Muscle of leg (tissue), 11 donors: ENCODE data around the gene RFTN1. TPM values are rescaled to one million over a fixed set of nuclear protein-coding genes. Genes with fewer than 3 reads are reported as not detected.

Source experiments
- DNase-seq: peaks from one replicate; pipeline ENCODE4 v3.0.0; 2013
- H3K27ac ChIP-seq: one replicate; pipeline ENCODE4 v1.5.1; 2013; ENCODE audit warnings: mild to moderate bottlenecking, low read length, control low read depth
- H3K27me3 ChIP-seq: one replicate; pipeline ENCODE4 v1.6.1; 2013; ENCODE audit warnings: low read length; ENCODE audit not compliant: control insufficient read depth, insufficient read depth
- H3K36me3 ChIP-seq: one replicate; pipeline ENCODE4 v1.6.1; 2013; ENCODE audit warnings: low read length; ENCODE audit not compliant: control insufficient read depth, insufficient read depth
- H3K4me1 ChIP-seq: one replicate; pipeline ENCODE4 v1.6.1; 2013; ENCODE audit warnings: low read length; ENCODE audit not compliant: control insufficient read depth, insufficient read depth
- H3K4me3 ChIP-seq: one replicate; pipeline ENCODE4 v1.5.1; 2013; ENCODE audit warnings: low read length, control low read depth
- H3K9me3 ChIP-seq: replicated peaks from 2 replicates; pipeline ENCODE4 v1.6.1; 2013; ENCODE audit warnings: low read depth, low read length; ENCODE audit not compliant: control insufficient read depth
- WGBS: methylation state at CpG from one replicate; pipeline ENCODE4 v1.1.5; 2013; ENCODE audit warnings: missing lambda C conversion rate; ENCODE audit not compliant: insufficient coverage; 5-methylcytosine and 5-hydroxymethylcytosine counted together
- polyA plus RNA-seq, 8 donors: library from polyadenylated mRNA; unstranded; fragments of 120-200 nt; gene quantifications; one replicate each; pipeline versions ENCODE4 v1.2.1 to v1.2.3, GENCODE V29; 2013; ENCODE audit warnings: inconsistent platforms in 1 of 8, low replicate concordance in 1 of 8; ENCODE audit not compliant: insufficient read length in 8 of 8, insufficient read depth in 1 of 8
- total RNA-seq: library from RNA; stranded (reverse); fragments of 120-200 nt; gene quantifications from one replicate; pipeline ENCODE4 v1.2.4, GENCODE V29; 2013

Gene RFTN1
- total and polyA plus RNA-seq, 9 donors = 15.0 to 19.2 (median 15.6) TPM

DNA sequence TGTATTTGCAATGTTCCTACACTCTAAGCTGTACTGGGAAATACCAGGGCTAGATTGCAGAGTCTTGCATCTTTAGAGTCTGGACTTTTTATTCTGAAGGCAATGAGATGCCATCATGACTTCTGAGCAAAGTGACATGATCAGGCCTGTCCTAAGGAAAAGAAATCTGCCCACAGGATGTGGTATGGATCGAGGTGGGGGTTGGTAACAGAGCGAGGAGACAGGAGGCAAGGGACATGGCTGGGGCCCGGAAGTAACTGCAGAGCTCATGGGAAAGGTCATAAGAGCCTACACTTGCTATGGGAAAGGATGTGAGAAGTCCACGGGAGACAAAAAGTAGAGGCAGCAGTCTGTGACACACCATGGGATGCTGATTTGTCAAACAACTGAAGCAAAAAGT lies 126.9 kb downstream of the RFTN1 start:
- WGBS = 82% methylated on average over 4 of the region's 4 CpGs
- Histone ChIP-seq H3K27ac (no peak overlapping the region), H3K9me3 (no peaks in the 10 kb centered on the region), H3K36me3 (no peaks in the 10 kb centered on the region), H3K4me3 (no peak overlapping the region), H3K4me1 (peaks cover 4% of the 10 kb centered on the region), H3K27me3 (no peaks in the 10 kb centered on the region)
- no peak for DNase-seq

DNA sequence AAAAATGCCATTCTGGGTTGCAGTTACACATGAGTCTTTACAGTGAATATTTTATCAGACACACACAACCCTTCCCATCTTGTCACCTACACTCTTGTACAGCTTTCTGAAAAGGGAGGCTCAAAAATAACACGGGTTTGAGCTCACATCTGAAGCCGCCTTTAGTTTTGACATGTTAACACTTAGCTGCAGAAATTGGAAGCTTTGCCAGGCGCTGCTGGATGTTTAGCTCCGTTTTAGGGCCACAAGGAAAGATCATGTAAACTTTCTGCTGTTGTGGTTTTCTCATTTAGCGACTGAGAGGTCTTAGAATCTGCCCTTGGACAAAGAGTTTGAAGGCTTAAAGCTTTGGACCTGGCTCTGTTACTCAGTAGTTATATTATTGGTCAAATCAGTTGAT lies 128.3 kb downstream of the RFTN1 start:
- DNase-seq = no peak
- no peaks in the 10 kb centered on the region for H3K9me3 ChIP-seq
- H3K4me1 ChIP-seq = peaks cover 4% of the 10 kb centered on the region
- no peak overlapping the region for H3K27ac ChIP-seq
- no peaks in the 10 kb centered on the region for H3K27me3 ChIP-seq
- WGBS = 51% methylated on average over 4 of the region's 5 CpGs
- no peak overlapping the region for H3K4me3 ChIP-seq
- no peaks in the 10 kb centered on the region for H3K36me3 ChIP-seq

DNA sequence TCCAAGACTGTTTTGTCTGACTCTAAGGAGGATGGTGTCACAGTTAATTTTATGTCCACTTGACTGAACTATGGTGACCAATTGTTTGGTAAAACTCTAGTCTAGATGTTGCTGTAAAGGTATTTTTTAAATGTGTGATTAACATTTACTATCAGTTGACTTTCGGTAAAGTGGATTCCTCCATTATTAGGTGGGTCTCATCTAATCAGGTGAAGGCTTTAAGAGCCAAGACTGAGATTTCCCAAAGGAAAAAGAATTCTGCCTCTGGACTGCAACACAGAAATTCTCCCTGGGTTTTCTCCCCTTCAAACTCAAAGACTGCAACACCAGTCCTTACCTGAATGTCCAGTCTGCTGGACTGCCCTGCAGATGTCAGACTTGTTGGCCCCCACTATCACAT lies 129.6 kb downstream of the RFTN1 start:
- no peaks in the 10 kb centered on the region for H3K27me3 ChIP-seq
- no peak overlapping the region for H3K4me3 ChIP-seq
- no peaks in the 10 kb centered on the region for H3K36me3 ChIP-seq
- no peak for DNase-seq
- H3K27ac ChIP-seq = no peak overlapping the region
- H3K4me1 ChIP-seq = peaks cover 2% of the 10 kb centered on the region
- whole genome bisulfite sequencing = no CpG with 5 or more reads among the region's 1 CpG
- no peaks in the 10 kb centered on the region for H3K9me3 ChIP-seq

DNA sequence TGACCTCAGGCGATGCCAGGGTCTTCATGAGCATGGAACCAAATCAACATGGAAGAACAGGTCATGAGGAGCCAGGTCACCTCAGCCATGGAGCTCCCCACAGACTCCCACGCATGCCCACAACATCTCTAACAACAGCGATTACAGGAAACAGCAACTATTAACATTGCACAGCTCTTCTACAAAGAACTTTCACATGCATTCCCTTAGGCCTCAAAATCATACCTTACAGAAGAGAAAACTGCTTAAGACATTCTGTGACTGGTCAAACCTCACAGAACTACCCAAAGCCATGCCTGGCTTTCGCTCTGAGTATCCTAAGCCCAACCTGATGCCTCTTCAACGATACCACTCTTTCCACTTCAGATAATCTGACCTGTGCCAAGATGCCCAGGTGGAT lies 130.7 kb downstream of the RFTN1 start:
- H3K27me3 ChIP-seq = no peaks in the 10 kb centered on the region
- no peak overlapping the region for H3K4me3 ChIP-seq
- peaks cover 4% of the 10 kb centered on the region for H3K4me1 ChIP-seq
- no peak for DNase-seq
- no peaks in the 10 kb centered on the region for H3K9me3 ChIP-seq
- 97% methylated on average over 5 of the region's 5 CpGs for WGBS
- H3K36me3 ChIP-seq = no peaks in the 10 kb centered on the region
- H3K27ac ChIP-seq = no peak overlapping the region

DNA sequence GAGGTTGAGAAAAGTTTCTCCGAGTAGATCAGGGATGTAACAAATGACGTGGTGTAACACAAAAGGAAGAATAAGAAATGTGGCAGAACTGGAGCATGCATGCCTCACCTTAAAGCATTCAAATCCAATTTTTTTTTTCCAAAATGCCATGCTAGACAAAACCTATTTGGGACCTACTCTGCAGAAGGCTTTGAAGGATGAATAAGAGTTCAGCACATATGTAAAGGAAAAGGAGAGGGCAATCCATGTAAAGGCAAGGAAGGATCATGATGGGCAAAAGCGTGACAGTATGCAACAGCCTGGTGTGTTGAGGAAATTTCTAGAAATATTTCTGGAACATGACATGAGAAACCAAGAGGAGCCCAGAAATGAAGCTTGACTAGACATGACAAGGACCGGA lies 132.1 kb downstream of the RFTN1 start:
- H3K27ac ChIP-seq = no peak overlapping the region
- H3K27me3 ChIP-seq = no peaks in the 10 kb centered on the region
- H3K4me1 ChIP-seq = peaks cover 4% of the 10 kb centered on the region
- WGBS = 94% methylated on average over 1 of the region's 4 CpGs
- no peak for DNase-seq
- H3K9me3 ChIP-seq = no peaks in the 10 kb centered on the region
- H3K36me3 ChIP-seq = no peaks in the 10 kb centered on the region
- no peak overlapping the region for H3K4me3 ChIP-seq

DNA sequence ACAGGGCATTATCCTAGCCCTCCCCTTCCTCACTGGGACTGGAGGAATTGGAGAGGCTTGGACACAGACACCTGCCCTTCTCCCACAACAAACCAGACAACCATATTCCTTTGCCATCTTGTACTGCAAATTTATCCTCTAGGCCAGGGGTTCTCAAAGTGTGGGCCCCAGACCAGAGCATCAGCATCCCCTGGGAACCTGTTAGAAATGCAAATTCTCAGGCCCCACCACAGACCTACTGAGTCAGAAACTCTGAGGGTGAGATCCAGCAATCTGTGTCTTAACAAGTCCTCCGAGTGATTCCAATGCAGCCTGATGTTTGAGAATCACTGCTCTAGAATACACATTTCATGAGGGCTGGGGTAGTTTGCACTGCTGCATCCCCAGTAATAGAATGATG lies 133.1 kb downstream of the RFTN1 start:
- H3K27me3 ChIP-seq = no peaks in the 10 kb centered on the region
- peaks cover 2% of the 10 kb centered on the region for H3K36me3 ChIP-seq
- H3K9me3 ChIP-seq = no peaks in the 10 kb centered on the region
- DNase-seq = no peak
- no peak overlapping the region for H3K27ac ChIP-seq
- WGBS = no CpG with 5 or more reads among the region's 1 CpG
- no peak overlapping the region for H3K4me3 ChIP-seq
- H3K4me1 ChIP-seq = peaks cover 4% of the 10 kb centered on the region

DNA sequence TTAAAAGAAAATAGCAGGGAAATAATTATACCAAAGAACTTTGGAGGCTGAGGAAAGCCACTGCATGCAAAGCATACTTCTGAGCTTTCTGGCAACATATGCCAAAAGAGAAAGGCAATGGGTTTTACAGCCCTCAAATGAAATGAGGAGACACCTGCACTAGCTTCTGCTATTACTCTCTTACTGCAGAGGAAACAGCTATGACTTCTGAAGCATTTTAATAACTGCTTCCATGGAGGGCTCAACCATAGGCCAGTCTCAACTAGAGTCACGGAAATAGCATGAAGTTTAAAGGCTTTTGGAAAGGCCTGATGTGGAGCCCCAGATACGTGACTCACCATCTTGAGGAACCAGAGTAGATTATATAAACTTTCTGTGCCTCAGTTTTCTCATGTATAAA lies 133.7 kb downstream of the RFTN1 start:
- no peak overlapping the region for H3K27ac ChIP-seq
- WGBS = no CpG with 5 or more reads among the region's 2 CpGs
- no peaks in the 10 kb centered on the region for H3K27me3 ChIP-seq
- no peak overlapping the region for H3K4me3 ChIP-seq
- peaks cover 4% of the 10 kb centered on the region for H3K4me1 ChIP-seq
- H3K9me3 ChIP-seq = no peaks in the 10 kb centered on the region
- no peak for DNase-seq
- peaks cover 2% of the 10 kb centered on the region for H3K36me3 ChIP-seq

DNA sequence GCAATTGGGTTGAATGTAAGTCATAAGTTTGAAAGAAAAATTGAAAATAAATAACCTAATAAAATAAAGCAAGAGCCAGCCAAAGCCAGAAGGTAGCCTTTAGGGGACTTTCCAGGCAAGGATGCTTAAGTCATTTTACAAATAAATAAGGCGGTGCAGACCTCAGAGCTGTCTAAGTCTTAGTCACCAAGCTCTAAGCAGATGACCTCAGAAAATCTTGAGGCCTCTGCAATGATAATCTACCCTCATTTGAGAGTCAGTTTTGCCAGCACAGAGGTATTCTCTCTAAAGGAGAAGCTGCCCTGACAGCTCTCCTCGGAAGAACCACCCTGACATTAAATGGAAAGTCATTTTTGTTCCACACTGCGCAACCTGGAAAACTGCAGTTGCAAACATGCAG lies 134.6 kb downstream of the RFTN1 start:
- Histone ChIP-seq H3K4me1 (peaks cover 11% of the 10 kb centered on the region), H3K9me3 (no peaks in the 10 kb centered on the region)

DNA sequence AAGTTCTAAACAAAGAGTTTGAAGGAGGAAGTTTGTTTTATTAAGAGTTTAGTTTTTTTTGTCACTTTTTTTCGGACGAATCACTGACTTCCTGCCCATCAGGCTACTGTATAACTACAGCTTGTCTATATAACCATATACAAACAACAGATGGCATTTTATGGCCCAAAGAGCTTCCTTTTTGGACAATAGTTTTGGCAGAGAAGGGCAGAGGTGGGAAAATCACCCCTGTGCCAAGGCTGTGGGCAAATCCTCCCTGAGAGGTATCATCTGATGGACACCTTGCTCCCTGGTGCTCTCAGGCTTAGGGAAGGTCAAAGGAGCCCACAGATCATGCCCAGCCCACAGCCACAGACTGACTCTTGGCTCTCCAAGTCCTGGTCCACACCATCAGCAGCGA lies 135.1 kb downstream of the RFTN1 start:
- WGBS = no CpG with 5 or more reads among the region's 3 CpGs
- Histone ChIP-seq H3K36me3 (peaks cover 2% of the 10 kb centered on the region), H3K27me3 (no peaks in the 10 kb centered on the region), H3K4me1 (peaks cover 15% of the 10 kb centered on the region), H3K27ac (no peak overlapping the region), H3K9me3 (no peaks in the 10 kb centered on the region), H3K4me3 (no peak overlapping the region)
- DNase-seq = no peak

More for the DNA sequence above, 134.6 kb downstream of the RFTN1 start:
- H3K36me3 ChIP-seq = peaks cover 2% of the 10 kb centered on the region
- H3K27me3 ChIP-seq = no peaks in the 10 kb centered on the region
- no peak overlapping the region for H3K4me3 ChIP-seq
- DNase-seq = no peak
- WGBS = 100% methylated on average over 1 of the region's 3 CpGs
- H3K27ac ChIP-seq = no peak overlapping the region

DNA sequence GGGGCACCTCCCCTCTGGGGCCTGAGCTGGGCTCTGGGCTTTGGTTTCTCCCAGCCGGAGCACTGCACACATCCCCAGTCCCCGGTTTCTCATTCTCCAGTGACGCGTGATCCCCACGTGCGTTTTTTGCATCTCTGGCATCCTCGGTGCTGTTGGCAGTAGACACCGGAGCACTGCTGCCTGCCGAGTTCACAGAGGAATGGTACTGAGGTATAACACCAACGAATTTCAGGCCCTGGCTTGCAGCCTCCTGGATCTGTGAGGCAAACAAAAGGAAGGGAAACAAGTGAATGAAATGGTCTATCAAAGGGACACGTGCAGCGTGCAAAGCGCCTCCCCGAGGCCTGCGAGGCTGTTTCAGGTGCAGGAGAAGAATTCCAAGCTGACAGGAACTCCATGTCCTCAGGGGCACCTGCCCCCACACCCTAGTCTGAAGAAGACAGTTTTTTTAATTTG lies 135.6 kb downstream of the RFTN1 start:
- H3K36me3 ChIP-seq = peaks cover 2% of the 10 kb centered on the region
- H3K27ac ChIP-seq = no peak overlapping the region
- WGBS = 74% methylated on average over 13 of the region's 15 CpGs
- H3K27me3 ChIP-seq = no peaks in the 10 kb centered on the region
- no peak for DNase-seq
- H3K4me1 ChIP-seq = peaks cover 21% of the 10 kb centered on the region
- no peaks in the 10 kb centered on the region for H3K9me3 ChIP-seq
- no peak overlapping the region for H3K4me3 ChIP-seq

DNA sequence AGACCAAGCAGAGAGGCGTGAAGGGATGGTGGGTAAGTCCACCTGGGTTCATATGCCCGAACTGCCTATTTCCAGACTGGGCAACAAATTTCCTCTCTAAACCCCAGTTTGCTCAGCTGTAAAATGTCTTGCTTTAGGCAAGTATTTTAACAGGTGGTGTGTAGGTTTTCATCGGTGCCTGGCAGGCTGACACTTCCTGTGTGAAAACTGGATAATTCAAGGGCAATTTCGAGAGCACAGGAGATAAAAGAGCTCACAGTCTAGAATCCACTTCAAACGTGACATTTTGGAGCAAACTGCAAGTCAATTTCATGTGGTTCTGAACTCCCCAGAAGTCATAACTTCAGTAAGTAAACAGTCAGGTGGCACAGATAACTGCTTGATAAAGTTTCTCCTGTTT lies 136.3 kb downstream of the RFTN1 start:
- Histone ChIP-seq H3K4me1 (peaks cover 26% of the 10 kb centered on the region), H3K27me3 (no peaks in the 10 kb centered on the region), H3K4me3 (no peak overlapping the region), H3K27ac (no peak overlapping the region), H3K36me3 (peaks cover 2% of the 10 kb centered on the region), H3K9me3 (no peaks in the 10 kb centered on the region)
- 56% methylated on average over 4 of the region's 5 CpGs for WGBS
- DNase-seq = no peak
